ENCODE measurements around the gene KCNT2.

Gene KCNT2

GRCh38 chr1:196399713-196400112 lies 208.5 kb downstream of the KCNT2 start:
- no peak for DNase-seq (ENCODE audit: low read depth in 3 of 3)

DNA sequence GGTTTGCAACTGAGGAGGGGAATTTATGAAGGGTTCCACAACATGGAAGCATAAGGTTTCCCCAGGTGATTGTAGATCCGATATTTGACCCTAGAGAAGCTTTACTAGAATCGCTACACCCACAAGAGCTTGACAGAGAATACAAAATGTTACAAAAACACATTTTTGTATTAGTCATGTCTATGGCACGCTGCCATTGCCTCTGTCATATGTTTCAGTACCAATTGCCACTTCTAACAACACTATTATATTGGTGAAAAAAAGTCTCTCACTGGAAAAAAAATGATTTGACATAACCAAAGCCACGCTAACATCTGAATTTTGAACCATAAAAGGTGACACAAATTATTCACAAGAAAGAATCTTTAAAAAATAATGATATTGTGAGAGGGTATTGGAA lies 214.5 kb downstream of the KCNT2 start:
- DNase-seq (ENCODE audit: low read depth in 3 of 3) = no peak

DNA sequence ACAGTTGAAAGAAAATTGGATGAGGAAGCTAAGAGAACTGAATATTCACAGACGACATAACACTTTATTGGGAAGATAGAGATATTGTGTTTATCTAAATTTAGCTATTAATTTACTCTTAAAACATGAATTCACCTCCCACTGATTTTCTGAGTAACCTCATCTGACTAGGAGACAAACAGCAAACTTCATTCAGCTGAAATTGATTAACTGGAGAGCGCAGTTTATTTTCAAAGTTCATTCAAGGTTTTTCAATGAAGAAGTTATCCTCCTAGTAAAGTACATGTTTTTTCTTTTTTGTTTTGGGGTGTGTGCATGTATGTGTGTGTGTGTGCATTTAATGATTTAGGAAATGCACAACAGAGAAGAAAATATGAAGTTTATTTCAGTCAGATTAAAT lies 215.0 kb downstream of the KCNT2 start:
- DNase-seq (ENCODE audit: low read depth in 3 of 3) = no peak

DNA sequence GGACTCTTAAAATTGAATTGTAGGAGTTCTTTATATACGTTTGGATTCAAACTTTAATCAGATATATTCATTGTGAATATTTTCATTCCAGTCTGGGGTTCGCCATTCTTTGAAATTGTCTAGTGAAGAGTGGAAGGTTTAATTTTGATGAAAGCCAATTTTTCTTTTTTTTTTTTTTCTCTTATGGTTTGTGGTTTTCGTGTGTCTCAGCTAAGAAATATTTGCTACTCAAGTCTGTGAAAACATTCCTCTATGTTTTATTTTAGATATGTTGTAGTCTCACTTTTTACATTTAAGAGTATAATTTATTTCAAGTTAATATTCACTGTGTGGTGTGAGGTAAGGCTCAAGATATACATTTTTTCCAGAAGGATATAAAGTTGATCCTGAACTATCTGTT lies 220.5 kb downstream of the KCNT2 start:
- no peak for DNase-seq (ENCODE audit: low read depth in 3 of 3)

GRCh38 chr1:196385109-196385508 lies 223.1 kb downstream of the KCNT2 start:
- no peak for DNase-seq (ENCODE audit: low read depth in 3 of 3)

- DNase-seq (ENCODE audit: low read depth in 3 of 3) = no peak
Observed at GRCh38 chr1:196382383-196382782, 225.9 kb downstream of the KCNT2 start.

DNA sequence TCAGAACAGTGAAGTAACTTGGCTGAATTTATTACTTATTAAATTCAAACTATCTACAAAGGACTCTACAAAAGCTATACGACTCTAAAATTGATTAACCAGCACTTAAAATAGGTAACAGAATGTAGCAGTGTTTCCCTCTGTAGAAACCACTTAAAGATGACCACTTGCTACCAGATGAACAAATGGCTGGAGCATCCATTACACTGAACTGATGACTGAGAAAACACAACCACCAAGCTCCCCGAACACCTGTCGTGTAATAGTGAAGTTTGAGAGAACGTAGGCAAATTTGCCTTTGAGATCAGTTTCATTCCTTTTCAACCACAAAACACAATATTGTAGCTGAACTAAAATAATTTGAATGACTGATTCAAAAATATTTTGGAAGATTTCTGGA lies 226.7 kb downstream of the KCNT2 start:
- no peak for DNase-seq (ENCODE audit: low read depth in 3 of 3)

DNA sequence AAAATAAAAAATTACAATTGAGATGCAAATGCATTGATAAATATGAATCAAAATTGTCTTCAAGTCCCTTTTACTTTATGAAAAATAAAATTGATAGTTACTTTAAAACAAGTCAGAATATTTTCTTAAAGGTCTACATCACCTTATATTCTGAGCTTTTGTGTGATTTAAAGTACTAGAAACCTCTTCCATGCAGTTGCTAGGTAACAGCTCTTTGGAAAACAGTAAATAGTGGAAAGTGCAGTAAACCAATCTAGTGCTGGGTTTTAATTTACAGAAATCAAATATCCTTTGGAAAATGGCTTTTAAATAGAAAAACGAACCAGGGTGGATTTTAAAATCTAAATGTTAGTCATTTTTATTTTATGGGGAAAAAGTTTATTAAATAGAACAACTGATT lies 227.9 kb downstream of the KCNT2 start:
- DNase-seq (ENCODE audit: low read depth in 3 of 3) = no peak

DNA sequence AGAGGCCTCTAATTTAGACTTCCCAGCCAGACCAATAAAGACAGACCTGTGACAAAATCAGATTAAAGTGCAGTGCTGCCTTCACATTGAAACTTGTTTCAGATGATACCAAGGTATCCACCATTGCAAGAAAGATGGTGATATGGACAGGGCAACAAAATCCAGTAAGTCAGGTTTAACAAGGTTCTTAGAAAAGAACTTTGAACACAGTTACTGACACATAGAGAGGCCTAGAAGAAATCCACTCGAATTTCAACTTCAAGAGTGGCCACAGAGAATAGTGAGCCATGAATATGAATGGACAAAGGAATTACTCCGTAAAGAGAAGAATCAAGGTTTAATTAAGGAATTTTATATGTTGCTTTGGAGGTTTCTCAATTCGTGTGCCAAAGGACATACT lies 230.4 kb downstream of the KCNT2 start:
- DNase-seq (ENCODE audit: low read depth in 3 of 3) = no peak

DNA sequence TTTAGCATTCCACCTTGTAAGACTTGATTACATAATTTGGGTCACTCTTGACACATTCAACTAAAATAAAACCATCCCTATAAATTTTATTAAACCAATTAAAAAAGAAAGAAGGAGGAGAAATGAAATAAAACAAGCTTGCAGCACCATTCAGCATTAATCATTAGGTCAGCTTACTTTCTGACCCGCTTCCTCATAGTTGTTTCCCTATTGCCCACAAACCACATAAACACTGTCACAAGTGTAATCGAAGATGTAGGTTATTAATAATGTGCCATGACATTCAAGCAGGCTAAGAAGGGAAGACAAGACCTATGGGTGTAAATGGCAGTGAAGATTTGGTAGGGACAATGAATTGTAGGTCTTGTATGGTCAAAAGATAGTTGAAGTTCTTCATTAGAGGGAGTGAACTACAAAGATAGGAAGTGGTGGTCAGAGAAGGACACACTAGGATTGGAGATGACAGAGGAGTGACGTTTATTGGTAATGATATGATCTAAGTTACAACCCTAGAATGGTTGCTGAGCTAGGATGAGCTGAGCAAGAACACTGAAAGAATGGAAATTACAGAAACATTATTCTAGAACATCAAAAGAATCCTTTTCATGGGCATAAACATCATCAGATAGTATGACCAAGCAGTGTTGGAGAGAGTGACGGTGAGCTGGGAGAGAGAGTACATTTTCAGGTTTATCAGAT lies 231.5 kb downstream of the KCNT2 start:
- DNase-seq (ENCODE audit: low read depth in 3 of 3) = no peak

DNA sequence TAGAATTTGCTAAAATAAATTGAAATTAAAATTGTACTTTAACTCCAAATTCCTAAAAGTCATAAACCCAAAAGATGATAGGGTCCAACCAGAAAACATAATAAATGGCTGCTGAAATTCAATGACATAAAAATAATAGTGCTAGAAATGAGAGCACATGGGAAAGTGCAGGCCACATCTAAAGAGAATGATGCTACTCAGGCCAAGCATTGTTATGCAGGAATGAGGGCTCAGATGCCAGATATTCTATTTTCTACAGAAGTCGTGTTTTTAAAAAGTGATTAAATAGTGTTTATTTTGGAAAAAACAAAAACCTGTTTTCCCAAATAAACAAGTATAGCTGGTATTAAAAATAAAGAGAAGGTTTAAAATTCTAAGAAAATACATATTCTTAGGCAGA lies 234.4 kb downstream of the KCNT2 start:
- no peak for DNase-seq (ENCODE audit: low read depth in 3 of 3)

DNA sequence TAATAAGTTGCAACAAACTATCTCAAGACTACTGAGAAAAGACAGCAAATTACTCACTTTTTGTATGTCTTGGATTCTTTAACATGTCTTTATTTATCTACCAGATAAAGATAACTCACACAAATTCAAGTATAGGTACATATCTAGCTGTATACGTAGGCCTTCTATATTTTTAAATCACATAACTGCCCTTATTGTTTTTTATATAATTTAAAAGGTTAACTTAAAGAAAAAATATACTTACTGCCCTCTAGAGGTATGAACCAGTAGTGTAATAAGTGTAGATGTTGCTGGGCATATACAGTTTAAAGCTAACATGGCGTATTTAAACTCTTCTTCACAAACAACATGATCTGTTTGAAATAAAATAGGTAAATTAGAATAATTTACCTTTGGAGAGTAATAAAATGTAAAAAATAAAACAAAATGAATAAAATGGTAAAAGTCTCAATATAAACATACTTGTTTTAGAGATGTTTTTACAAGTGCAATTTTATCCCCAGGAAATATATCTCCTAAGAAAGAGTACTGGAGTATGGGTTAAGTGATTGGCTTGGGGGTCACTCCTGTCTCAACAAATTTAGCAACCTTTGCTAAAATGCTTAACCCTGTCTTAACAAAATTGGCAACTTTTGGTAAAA lies 235.2 kb downstream of the KCNT2 start:
- no peak for DNase-seq (ENCODE audit: low read depth in 3 of 3)

GRCh38 chr1:196367838-196368237 lies 240.4 kb downstream of the KCNT2 start:
- DNase-seq (ENCODE audit: low read depth in 3 of 3) = no peak

DNA sequence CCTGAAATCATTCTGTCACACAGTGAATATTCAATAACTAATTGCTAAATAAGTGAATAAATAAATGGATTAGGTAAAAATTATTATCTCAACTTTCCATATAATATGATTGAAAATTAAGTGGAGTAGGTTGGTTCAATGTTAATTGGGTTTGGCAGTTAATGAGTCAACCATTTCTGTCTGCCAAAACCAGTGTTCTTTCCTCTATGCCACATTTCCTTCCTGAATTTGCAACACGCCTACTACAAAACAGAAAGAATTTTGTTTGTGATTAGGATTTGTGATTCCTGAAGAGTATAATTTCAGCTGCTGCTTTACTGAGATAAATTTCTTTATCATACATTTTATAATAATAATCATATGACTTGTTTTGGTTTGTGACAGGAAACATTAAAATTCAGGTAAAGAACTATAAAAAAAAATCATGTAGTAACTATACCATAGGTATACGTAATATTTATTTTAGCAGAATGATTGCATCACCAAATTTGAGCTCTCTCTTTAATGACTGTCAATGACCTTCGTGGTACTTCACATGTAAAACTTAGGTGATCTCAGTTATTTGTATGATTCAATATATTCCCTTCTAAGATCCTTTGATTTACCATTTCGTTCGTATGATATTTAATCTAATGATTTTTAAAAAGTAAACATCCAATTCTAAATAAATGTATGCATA lies 241.3 kb downstream of the KCNT2 start:
- DNase-seq (ENCODE audit: low read depth in 3 of 3) = no peak

DNA sequence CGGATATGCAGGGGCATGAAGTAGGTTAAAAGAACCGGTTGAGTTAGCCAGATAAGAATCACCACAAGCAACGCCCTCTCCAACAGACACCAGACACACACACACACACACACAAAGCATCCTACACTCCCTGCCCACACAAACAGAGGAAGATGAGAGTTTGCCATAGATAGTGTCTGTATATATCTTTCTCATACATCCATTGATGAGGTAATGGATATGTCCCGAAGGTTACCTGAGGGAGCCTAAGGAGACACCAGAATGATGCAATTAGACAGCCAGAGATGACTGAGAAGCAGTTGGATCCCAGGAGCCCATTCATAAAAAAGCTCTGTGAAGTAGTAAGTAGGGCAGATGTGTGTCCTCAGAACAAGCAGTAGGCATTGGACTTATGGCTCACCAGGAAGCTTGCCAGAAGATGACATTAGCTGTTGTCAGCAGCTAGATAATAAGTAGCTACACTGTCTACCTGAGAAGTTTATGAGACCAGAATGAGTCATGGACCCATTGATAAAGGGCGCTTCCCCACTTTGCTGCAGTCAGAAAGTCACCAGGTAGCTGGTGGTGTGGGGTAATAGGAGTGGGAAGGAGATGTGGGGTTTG lies 247.0 kb downstream of the KCNT2 start:
- DNase-seq (ENCODE audit: low read depth in 3 of 3) = no peak

GRCh38 chr1:196357913-196358312 lies 250.3 kb downstream of the KCNT2 start:
- DNase-seq (ENCODE audit: low read depth in 3 of 3) = no peak

DNA sequence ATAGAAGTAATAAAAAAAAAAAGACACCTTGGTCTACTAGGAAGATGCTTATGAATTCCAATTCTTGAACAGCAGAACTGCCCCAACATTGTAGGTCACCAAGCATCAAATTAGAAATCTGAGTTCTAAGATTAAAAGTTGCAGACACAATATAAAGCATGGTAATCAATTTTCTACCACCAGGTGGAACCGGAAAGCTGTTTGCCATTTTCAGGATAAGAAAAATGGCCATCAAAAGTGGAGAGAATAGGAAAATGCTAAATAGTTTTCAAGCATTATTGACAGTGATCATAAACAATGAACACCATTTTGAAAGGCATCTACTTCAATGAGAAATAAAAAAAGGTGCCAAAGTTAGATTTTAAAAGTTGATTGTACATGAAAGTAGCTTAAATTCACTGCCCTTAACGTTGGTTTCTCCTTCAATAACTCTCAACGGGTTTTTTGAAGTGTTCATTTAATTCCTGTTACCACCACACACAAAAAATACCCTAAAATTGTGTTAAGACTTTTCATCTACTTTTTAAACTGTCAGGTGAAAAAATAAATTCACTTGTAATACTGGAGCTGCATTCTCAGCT lies 252.9 kb downstream of the KCNT2 start:
- no peak for DNase-seq (ENCODE audit: low read depth in 3 of 3)

GRCh38 chr1:196344453-196344852 lies 263.8 kb downstream of the KCNT2 start:
- DNase-seq (ENCODE audit: low read depth in 3 of 3) = no peak

DNA sequence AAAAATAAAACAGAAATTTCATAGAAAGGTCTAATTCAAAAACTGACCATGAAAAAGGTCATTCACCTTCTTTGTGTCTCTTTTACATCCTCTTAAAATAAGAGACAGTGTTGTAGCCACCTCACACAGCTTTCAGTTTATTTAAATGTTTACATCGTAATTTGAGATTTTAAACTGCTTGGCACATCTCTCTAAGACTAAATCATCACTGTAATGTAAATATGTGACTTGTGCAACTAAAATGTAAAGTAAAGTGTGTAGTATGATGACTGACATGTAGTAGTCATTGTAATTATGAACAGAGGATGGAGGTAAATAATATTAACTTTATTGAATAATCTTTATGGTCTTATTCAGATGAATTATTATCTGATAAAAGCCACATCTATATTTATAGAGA lies 283.9 kb downstream of the KCNT2 start:
- DNase-seq (ENCODE audit: low read depth in 3 of 3) = no peak

- DNase-seq (ENCODE audit: low read depth in 3 of 3) = no peak
Observed at GRCh38 chr1:196323869-196324268, 284.4 kb downstream of the KCNT2 start.

GRCh38 chr1:196319301-196319700 lies 288.9 kb downstream of the KCNT2 start:
- no peak for DNase-seq (ENCODE audit: low read depth in 3 of 3)

Measured in stimulated activated CD4-positive, alpha-beta T cell treated with anti-CD3 and anti-CD28 coated beads, TNF-alpha, amount 100 ng/mL, for 24 hours (primary cell).